Upper lobe of left lung (tissue), 6 donors: Measurements from ENCODE around the gene ATXN2. TPM values are rescaled to one million over a fixed set of nuclear protein-coding genes. Genes with fewer than 3 reads are reported as not detected.
"Not testable (repeated sequence)": the region's sequence is repeated elsewhere in the genome, so short reads cannot be mapped to it uniquely, and the experiment has no call there.

Experiments
- ATAC-seq, 2 donors: fragments of 200-7000 bp; cut with Tn5 transposase; one replicate each; pipeline ENCODE4 v1.9.1; 2022; ENCODE audit warnings: mild to moderate bottlenecking in 2 of 2, moderate library complexity in 2 of 2; ENCODE audit not compliant: low FRiP score in 2 of 2
- DNase-seq, 2 donors: peaks; one replicate each; pipeline ENCODE4 v3.0.0-alpha.2; 2019 to 2020
- H3K27ac ChIP-seq, 4 donors: fragments of 200-600 bp; sonication (generic); one replicate each; pipeline ENCODE4 v1.5.1; 2016 to 2019
- H3K27me3 ChIP-seq, 4 donors: fragments of 200-600 bp; sonication (generic); one replicate each; pipeline ENCODE4 v1.5.1; 2017 to 2019
- H3K36me3 ChIP-seq, 4 donors: fragments of 200-600 bp; sonication (generic); one replicate each; pipeline ENCODE4 v1.5.1; 2016 to 2019
- H3K4me1 ChIP-seq, 4 donors: fragments of 200-600 bp; sonication (generic); one replicate each; pipeline ENCODE4 v1.5.1; 2018 to 2019
- H3K4me3 ChIP-seq, 4 donors: fragments of 200-600 bp; sonication (generic); one replicate each; pipeline ENCODE4 v1.5.1; 2017 to 2019; ENCODE audit warnings: mild to moderate bottlenecking in 2 of 4, moderate library complexity in 1 of 4
- H3K9me3 ChIP-seq, 4 donors: fragments of 200-600 bp; sonication (generic); one replicate each; pipeline ENCODE4 v1.5.1; 2018 to 2019
- CTCF ChIP-seq, 6 experiments: fragments of 450-650 bp in 4 of 6; fragments of 200-600 bp in 2 of 6; sonication (generic) in 2 of 6; IDR thresholded peaks; one replicate each; pipeline ENCODE4 v1.5.1; 2016 to 2019; ENCODE audit warnings: antibody characterized with exemption in 6 of 6
- EP300 ChIP-seq, 4 donors: sonication (generic); formaldehyde crosslinking; IDR thresholded peaks; one replicate each; pipeline ENCODE4 v1.5.1; 2017; ENCODE audit warnings: antibody characterized with exemption in 4 of 4, control low read depth in 2 of 4
- POLR2A ChIP-seq, 4 donors: fragments of 450-650 bp; IDR thresholded peaks; one replicate each; pipeline ENCODE4 v1.5.1; 2016 to 2017; ENCODE audit warnings: antibody characterized with exemption in 4 of 4, mild to moderate bottlenecking in 2 of 4
- POLR2AphosphoS5 ChIP-seq, 2 donors: sonication (generic); formaldehyde crosslinking; IDR thresholded peaks; one replicate each; pipeline ENCODE4 v1.5.1; 2017; ENCODE audit warnings: antibody characterized with exemption in 2 of 2
- WGBS, 2 donors: methylation state at CpG; one replicate each; pipeline ENCODE4 v1.1.5; 2017 to 2018; 5-methylcytosine and 5-hydroxymethylcytosine counted together
- total RNA-seq, 6 donors: library from RNA; depleted of rRNA in 4 of 6; stranded (reverse); fragments of >200 nt in 4 of 6; gene quantifications; one replicate each; pipeline versions ENCODE4 v1.1.0 to v1.2.1, GENCODE V29; 2016 to 2021
- donor health status: DM: no; HTN: no; CAD: no; lungs with moderate emphysema.
- donor health status: DM: no; HTN: yes; CAD: no; lungs with severe emphysema.

Gene ATXN2
- total RNA-seq, 6 donors from 2014 or later, result 50.7 to 189 (median 75.2) TPM

- TF ChIP-seq POLR2A (IDR thresholded peaks at IDR 0.05) (no peak), CTCF (IDR thresholded peaks at IDR 0.05) (no peak), POLR2AphosphoS5 (IDR thresholded peaks at IDR 0.05) (no peak), EP300 (IDR thresholded peaks at IDR 0.05) (no peak)
- 83% methylated on average over 3 of the region's 3 CpGs for WGBS, 2 donors
- Histone ChIP-seq H3K36me3 (peaks cover 6 to 52% (median 18%) of the 10 kb centered on the region in 4 donors), H3K27ac (peak overlapping the region in 1 of 4 donors; percentile 20), H3K4me3 (no peak overlapping the region), H3K27me3 (no peaks in the 10 kb centered on the region), H3K9me3 (no peaks in the 10 kb centered on the region), H3K4me1 (no peaks in the 10 kb centered on the region)
- ATAC-seq (no peak), DNase-seq (no peak)
Measured at GRCh38 chr12:111467092-111467856, 131.8 kb downstream of the ATXN2 start.

GRCh38 chr12:111462210-111462769, 136.8 kb downstream of the ATXN2 start:
- peaks cover 0 to 40% (median 20%) of the 10 kb centered on the region in 4 donors for H3K36me3 ChIP-seq
- no peak for ATAC-seq

GRCh38 chr12:111460111-111460510, 139.0 kb downstream of the ATXN2 start:
- peaks cover 13 to 57% (median 37%) of the 10 kb centered on the region in 4 donors for H3K36me3 ChIP-seq
- not testable (repeated sequence) for ATAC-seq, H3K9me3 ChIP-seq, H3K27ac ChIP-seq, H3K4me1 ChIP-seq, DNase-seq, H3K27me3 ChIP-seq, H3K4me3 ChIP-seq
- 95 to 98% methylated on average over 11 of the region's 11 CpGs for WGBS, 2 donors

More at GRCh38 chr12:111462210-111462769, 136.8 kb downstream of the ATXN2 start:
- DNase-seq, result no peak
- Histone ChIP-seq H3K4me1 (no peaks in the 10 kb centered on the region), H3K4me3 (no peak overlapping the region), H3K27me3 (no peaks in the 10 kb centered on the region), H3K9me3 (no peaks in the 10 kb centered on the region), H3K27ac (no peak overlapping the region)
- TF ChIP-seq POLR2A (IDR thresholded peaks at IDR 0.05), result no peak
- TF ChIP-seq POLR2AphosphoS5 (IDR thresholded peaks at IDR 0.05), result no peak
- TF ChIP-seq CTCF (IDR thresholded peaks at IDR 0.05), result no peak
- TF ChIP-seq EP300 (IDR thresholded peaks at IDR 0.05), result no peak

- no peaks in the 10 kb centered on the region for H3K4me1 ChIP-seq
- peaks cover 13 to 62% (median 44%) of the 10 kb centered on the region in 4 donors for H3K36me3 ChIP-seq
- DNase-seq, result no peak
- TF ChIP-seq CTCF (IDR thresholded peaks at IDR 0.05) (no peak), POLR2A (IDR thresholded peaks at IDR 0.05) (no peak), POLR2AphosphoS5 (IDR thresholded peaks at IDR 0.05) (no peak), EP300 (IDR thresholded peaks at IDR 0.05) (no peak)
- H3K27ac ChIP-seq, result no peak overlapping the region
- no peaks in the 10 kb centered on the region for H3K27me3 ChIP-seq
- no peak overlapping the region for H3K4me3 ChIP-seq
- WGBS, 2 donors, result 89 to 93% methylated on average over 6 of the region's 6 CpGs
- H3K9me3 ChIP-seq, result no peaks in the 10 kb centered on the region
- ATAC-seq, result no peak
Measured at GRCh38 chr12:111458546-111459172, 140.5 kb downstream of the ATXN2 start.

- H3K9me3 ChIP-seq, result no peaks in the 10 kb centered on the region
- no peak overlapping the region for H3K4me3 ChIP-seq
- DNase-seq (no peak), ATAC-seq (no peak)
- no peaks in the 10 kb centered on the region for H3K27me3 ChIP-seq
- H3K27ac ChIP-seq, result no peak overlapping the region
- H3K4me1 ChIP-seq, result no peaks in the 10 kb centered on the region
- peaks cover 13 to 73% (median 55%) of the 10 kb centered on the region in 4 donors for H3K36me3 ChIP-seq
- WGBS, 2 donors, result 90 to 93% methylated on average over 3 of the region's 3 CpGs
- TF ChIP-seq POLR2AphosphoS5 (IDR thresholded peaks at IDR 0.05), result no peak
- no peak for TF ChIP-seq EP300 (IDR thresholded peaks at IDR 0.05)
- no peak for TF ChIP-seq POLR2A (IDR thresholded peaks at IDR 0.05)
- TF ChIP-seq CTCF (IDR thresholded peaks at IDR 0.05), result no peak
Measured at GRCh38 chr12:111457577-111457976, 141.5 kb downstream of the ATXN2 start.
